GM12874 (cell line): ENCODE measurements around the gene C2orf92.

Source experiments
- CTCF ChIP-seq: IDR thresholded peaks from 2 replicates; pipeline ENCODE4 v1.5.1; 2011; ENCODE audit warnings: low read depth, mild to moderate bottlenecking, control low read depth, low read length, moderate library complexity; ENCODE audit not compliant: insufficient read depth

The C2orf92 gene

DNA sequence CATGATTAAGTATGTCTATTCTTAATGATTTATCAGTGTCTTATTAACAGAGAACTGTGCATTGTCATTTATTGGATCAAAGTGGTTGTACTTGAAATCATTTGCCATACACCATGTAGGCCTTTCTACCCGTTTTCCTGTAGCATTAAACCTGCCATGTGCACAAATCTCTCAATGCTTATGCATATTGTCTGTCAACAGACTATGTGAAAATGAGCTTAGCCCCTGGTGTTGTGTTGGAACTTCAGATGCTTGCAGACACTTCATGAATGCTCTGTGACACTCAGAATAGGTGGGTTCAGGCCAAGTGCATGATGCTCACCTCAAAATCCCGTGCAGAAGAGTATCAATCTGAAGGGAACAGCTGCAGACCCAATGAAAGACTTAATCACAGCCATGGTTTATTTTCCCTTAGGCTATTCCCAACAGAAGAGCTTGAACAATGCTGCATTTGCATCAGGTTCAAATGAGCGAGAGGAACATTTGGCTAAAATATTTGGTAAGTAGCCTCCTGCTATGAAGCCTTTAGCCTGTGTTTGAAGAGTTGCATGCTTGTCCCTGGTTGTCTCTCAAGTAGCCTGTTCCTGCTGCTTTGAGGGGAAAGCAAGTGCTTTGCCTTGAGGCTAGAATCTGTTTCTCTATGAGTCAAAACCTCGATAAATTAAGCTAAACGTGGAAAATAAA lies 6.1 kb downstream of the C2orf92 start:
- no peak for TF ChIP-seq CTCF

DNA sequence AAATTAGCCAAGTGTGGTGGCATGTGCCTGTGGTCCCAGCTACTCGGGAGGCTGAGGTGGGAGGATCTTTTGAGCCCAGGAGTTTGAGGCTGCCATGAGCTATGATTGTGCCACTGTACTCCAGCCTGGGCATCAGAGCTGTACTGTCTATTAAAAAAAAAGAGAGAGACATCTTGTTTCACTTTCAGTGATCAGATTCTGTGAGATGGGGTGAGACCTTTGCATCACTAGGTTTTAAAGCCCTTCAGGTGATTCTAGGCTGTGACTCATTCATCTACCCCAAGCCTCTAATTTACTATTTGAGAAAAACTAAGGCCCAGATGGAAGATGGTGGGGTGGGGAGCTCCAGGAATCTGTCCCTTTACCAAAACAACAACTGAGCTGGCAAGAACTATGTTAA lies 7.1 kb downstream of the C2orf92 start:
- TF ChIP-seq CTCF, result no peak

GRCh38 chr2:97677480-97677879 lies 8.0 kb downstream of the C2orf92 start:
- no peak for TF ChIP-seq CTCF

DNA sequence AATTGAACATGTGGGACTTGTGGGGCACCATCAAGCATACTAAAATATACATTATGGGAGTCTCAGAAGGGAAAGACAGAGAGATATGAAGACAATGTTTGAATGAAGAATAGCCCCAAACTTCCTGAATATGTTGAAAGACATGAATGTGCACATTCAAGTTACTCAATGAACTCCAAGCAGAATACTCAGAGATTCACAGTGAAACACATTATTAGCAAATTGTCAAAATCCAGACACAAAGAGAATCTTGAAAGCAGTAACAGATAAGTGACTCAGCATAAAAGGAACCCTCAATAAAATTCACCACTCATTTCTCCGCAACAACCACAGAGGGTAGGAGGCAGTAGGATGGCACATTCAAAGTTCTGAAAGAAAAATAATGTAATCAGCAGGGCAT lies 8.8 kb downstream of the C2orf92 start:
- no peak for TF ChIP-seq CTCF

GRCh38 chr2:97688062-97688827 lies 18.7 kb downstream of the C2orf92 start:
- TF ChIP-seq CTCF, result no peak

GRCh38 chr2:97691166-97691565 lies 21.7 kb downstream of the C2orf92 start:
- TF ChIP-seq CTCF, result no peak

- no peak for TF ChIP-seq CTCF
Observed at GRCh38 chr2:97693476-97693875, 24.0 kb downstream of the C2orf92 start.
